K562 (cell line): ENCODE data around the gene EFEMP2. TPM values are rescaled to one million over a fixed set of nuclear protein-coding genes. Genes with fewer than 3 reads are reported as not detected.

Experiments used
- EHMT2 ChIP-seq: fragments of 450-650 bp; IDR thresholded peaks from 2 replicates; pipeline ENCODE4 v1.6.1; 2018; ENCODE audit warnings: antibody characterized with exemption
- FOS ChIP-seq: IDR thresholded peaks from 3 replicates; pipeline ENCODE4 v1.6.1; 2011; ENCODE audit not compliant: insufficient read length; ENCODE audit errors: extremely low read depth
- FOXO4 ChIP-seq: fragments of 450-650 bp; formaldehyde crosslinking; IDR thresholded peaks from 2 replicates; pipeline ENCODE4 v1.4.0; 2020; ENCODE audit warnings: mild to moderate bottlenecking, moderate library complexity
- HDAC2 ChIP-seq: fragments of 450-650 bp; IDR thresholded peaks from 2 replicates; pipeline ENCODE4 v1.6.1; 2016; ENCODE audit warnings: mild to moderate bottlenecking
- KAT8 ChIP-seq: fragments of 450-650 bp; IDR thresholded peaks from 2 replicates; pipeline ENCODE4 v1.6.1; 2016; ENCODE audit warnings: low read depth, mild to moderate bottlenecking
- NCOA6 ChIP-seq: fragments of 450-650 bp; IDR thresholded peaks from 2 replicates; pipeline ENCODE4 v1.6.1; 2017; ENCODE audit warnings: mild to moderate bottlenecking
- NR2C2 ChIP-seq, 2 experiments: fragments of 200-800 bp in 1 of 2; sonication (Bioruptor generic) in 1 of 2; sonication (generic) in 1 of 2; formaldehyde crosslinking in 1 of 2; IDR thresholded peaks; 2 replicates each; pipeline versions ENCODE4 v1.6.1 to v1.8.0; 2016 to 2022; ENCODE audit warnings: mild to moderate bottlenecking in 1 of 2, missing compliant biosample characterization in 1 of 2, missing genetic modification characterization in 1 of 2, missing genetic modification reagents in 1 of 2
- NR2F6 ChIP-seq: fragments of 450-650 bp; formaldehyde crosslinking; IDR thresholded peaks from 2 replicates; pipeline ENCODE4 v1.4.0; 2020; ENCODE audit warnings: mild to moderate bottlenecking
- PTBP1 ChIP-seq: fragments of 200-400 bp; formaldehyde crosslinking; IDR thresholded peaks from 2 replicates; pipeline ENCODE4 v1.6.1; 2017; ENCODE audit warnings: low read depth, low read length
- RHOXF2B ChIP-seq: fragments of 250-450 bp; sonication (Bioruptor Pico); conservative IDR thresholded peaks from 2 replicates; pipeline ENCODE4 v1.5.1; 2021
- SPI1 ChIP-seq: IDR thresholded peaks from 2 replicates; pipeline ENCODE4 v1.6.1; 2011; ENCODE audit warnings: low read depth, low read length, control low read depth, borderline replicate concordance
- TFAP4 ChIP-seq: sonication (generic); formaldehyde crosslinking; IDR thresholded peaks from 2 replicates; pipeline ENCODE4 v1.8.0; 2022; ENCODE audit warnings: missing genetic modification reagents, mild to moderate bottlenecking, moderate library complexity, borderline replicate concordance
- THAP12 ChIP-seq: fragments of 250-450 bp; sonication (Bioruptor Pico); IDR thresholded peaks from 2 replicates; pipeline ENCODE4 v1.9.0; 2021; ENCODE audit warnings: mild to moderate bottlenecking, inconsistent platforms
- ZNF146 ChIP-seq: IDR thresholded peaks from one replicate; pipeline ENCODE4 v1.6.1; 2018; ENCODE audit warnings: missing compliant biosample characterization; ENCODE audit not compliant: unreplicated experiment
- ZNF184 ChIP-seq: sonication (generic); formaldehyde crosslinking; IDR thresholded peaks from 2 replicates; pipeline ENCODE4 v1.5.0; 2020; ENCODE audit warnings: missing genetic modification reagents
- ZNF699 ChIP-seq: fragments of 250-450 bp; sonication (Bioruptor Pico); IDR thresholded peaks from 2 replicates; pipeline ENCODE4 v1.8.0; 2021; ENCODE audit warnings: mild to moderate bottlenecking, moderate library complexity; ENCODE audit not compliant: insufficient replicate concordance
- ZNF717 ChIP-seq: fragments of 250-450 bp; sonication (Bioruptor Pico); IDR thresholded peaks from 2 replicates; pipeline ENCODE4 v1.5.0; 2021
- polyA plus RNA-seq, 8 experiments: library from polyadenylated mRNA; depleted of rRNA in 4 of 8; stranded (reverse) in 5 of 8; unstranded in 3 of 8; fragments of >200 nt; fragmentation: Nextera tagmentation in 2 of 8; fragmentation: Illumina TruSeq in 1 of 8; extraction: Ambion mirVana in 2 of 8; extraction: Trizol in 1 of 8; gene quantifications; 2 replicates each; pipeline versions ENCODE4 v1.2.1 to v1.2.3, GENCODE V29; 2011 to 2014; ENCODE audit warnings: inconsistent platforms in 1 of 8, missing spikeins in 1 of 8
- total RNA-seq, 7 experiments: library from RNA; depleted of rRNA in 6 of 7; stranded (reverse); fragments of >200 nt in 6 of 7; fragmentation: Illumina TruSeq in 2 of 7; extraction: Trizol in 2 of 7; gene quantifications; 2 replicates each; pipeline versions ENCODE4 v1.2.1 to v1.2.3, GENCODE V29; 2011 to 2021; ENCODE audit warnings: low replicate concordance in 1 of 7
- TF ChIP-seq, protein P1 (sequence below): sonication (generic); formaldehyde crosslinking; IDR thresholded peaks from 2 replicates; pipeline ENCODE4 v1.8.1; 2023; ENCODE audit warnings: missing genetic modification reagents, mild to moderate bottlenecking, borderline replicate concordance

EFEMP2 gene
- total and polyA plus RNA-seq, 9 of the 15 experiments (the other 6 are each of a cell fraction or from before 2014, with no cell fraction given) = 0.07 to 2.9 (median 0.69) TPM; not detected in 1

DNA sequence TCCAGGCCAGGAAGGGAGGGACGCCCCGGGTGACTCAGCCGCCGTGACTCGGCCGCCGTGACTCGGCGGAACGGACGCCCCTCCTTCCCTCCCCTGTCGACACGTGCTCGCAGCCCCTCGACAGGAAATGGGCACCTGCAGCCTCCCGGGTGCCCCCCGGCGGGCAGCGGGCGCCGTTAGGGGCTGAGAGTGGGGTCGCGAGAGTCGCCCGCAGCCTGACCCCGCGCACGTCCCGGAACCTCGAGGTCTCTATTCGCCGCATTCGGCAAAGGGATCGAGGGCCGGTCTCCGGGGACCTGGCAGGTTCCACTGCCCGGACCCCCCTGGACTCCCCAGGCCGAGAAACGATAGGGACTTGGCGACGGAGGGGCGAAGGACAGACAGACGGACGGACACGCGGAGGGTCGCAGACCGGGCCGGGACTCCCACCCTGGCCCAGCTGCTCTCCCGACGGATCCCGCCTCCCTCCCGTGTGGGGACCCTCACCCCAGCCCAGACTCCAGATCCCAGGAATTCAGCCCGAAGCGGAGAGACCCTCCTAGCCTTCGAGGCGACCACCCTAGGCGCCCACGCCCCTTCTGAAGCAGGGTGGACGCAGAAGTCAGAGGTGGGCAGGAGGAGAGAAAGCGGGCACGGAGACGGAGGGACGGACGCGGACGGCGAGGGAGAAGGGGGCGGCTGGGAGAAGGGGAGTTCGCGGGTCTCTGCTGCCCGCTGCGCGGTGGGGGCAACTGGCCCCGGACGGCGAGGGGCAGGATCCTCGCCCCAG, 26.9 kb upstream of the EFEMP2 start (continued):
- TF ChIP-seq, protein P1, sequence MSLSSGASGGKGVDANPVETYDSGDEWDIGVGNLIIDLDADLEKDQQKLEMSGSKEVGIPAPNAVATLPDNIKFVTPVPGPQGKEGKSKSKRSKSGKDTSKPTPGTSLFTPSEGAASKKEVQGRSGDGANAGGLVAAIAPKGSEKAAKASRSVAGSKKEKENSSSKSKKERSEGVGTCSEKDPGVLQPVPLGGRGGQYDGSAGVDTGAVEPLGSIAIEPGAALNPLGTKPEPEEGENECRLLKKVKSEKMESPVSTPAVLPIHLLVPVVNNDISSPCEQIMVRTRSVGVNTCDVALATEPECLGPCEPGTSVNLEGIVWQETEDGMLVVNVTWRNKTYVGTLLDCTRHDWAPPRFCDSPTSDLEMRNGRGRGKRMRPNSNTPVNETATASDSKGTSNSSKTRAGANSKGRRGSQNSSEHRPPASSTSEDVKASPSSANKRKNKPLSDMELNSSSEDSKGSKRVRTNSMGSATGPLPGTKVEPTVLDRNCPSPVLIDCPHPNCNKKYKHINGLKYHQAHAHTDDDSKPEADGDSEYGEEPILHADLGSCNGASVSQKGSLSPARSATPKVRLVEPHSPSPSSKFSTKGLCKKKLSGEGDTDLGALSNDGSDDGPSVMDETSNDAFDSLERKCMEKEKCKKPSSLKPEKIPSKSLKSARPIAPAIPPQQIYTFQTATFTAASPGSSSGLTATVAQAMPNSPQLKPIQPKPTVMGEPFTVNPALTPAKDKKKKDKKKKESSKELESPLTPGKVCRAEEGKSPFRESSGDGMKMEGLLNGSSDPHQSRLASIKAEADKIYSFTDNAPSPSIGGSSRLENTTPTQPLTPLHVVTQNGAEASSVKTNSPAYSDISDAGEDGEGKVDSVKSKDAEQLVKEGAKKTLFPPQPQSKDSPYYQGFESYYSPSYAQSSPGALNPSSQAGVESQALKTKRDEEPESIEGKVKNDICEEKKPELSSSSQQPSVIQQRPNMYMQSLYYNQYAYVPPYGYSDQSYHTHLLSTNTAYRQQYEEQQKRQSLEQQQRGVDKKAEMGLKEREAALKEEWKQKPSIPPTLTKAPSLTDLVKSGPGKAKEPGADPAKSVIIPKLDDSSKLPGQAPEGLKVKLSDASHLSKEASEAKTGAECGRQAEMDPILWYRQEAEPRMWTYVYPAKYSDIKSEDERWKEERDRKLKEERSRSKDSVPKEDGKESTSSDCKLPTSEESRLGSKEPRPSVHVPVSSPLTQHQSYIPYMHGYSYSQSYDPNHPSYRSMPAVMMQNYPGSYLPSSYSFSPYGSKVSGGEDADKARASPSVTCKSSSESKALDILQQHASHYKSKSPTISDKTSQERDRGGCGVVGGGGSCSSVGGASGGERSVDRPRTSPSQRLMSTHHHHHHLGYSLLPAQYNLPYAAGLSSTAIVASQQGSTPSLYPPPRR = peak; percentile 70; the same call in 1 of the 2 replicates
- TF ChIP-seq KAT8 (no peak), FOXO4 (CRISPR knock-in tag) (no peak), ZNF699 (no peak), SPI1 (peak; percentile 4; the same call in 1 of the 2 replicates), EHMT2 (no peak), NR2F6 (CRISPR knock-in tag) (no peak), PTBP1 (peak; percentile 87), FOS (peak; percentile 14), HDAC2 (peak; percentile 68), THAP12 (CRISPR knock-in tag) (no peak), ZNF184 (no peak), TFAP4 (CRISPR knock-in tag) (peak; percentile 82), ZNF717 (CRISPR knock-in tag) (no peak), NR2C2 (CRISPR knock-in tag; IDR thresholded peaks at IDR 0.05) (no peak), NR2C2 (tag; IDR thresholded peaks at IDR 0.05) (peak; percentile 68; the same call in 1 of the 2 replicates), ZNF146 (CRISPR knock-in tag) (no peak), NCOA6 (no peak), RHOXF2B (no peak)
